Endothelial cell of umbilical vein (primary cell): ENCODE results near the gene DLEU7. TPM values are rescaled to one million over a fixed set of nuclear protein-coding genes. Genes with fewer than 3 reads are reported as not detected.

Experiments used
- BruUV-seq: library from RNA; stranded (reverse); fragments of 400-500 nt; replicated peaks from 2 replicates; lab custom pipeline; 2021; lab: Mats Ljungman, UMichigan
- CTCF ChIA-PET: fragments of 300-600, 350-600 bp; sonication (Branson Sonifier 250); formaldehyde crosslinking; loops from one replicate; lab custom pipeline; 2021; ENCODE audit warnings: antibody characterized with exemption, inconsistent platforms; lab: Charles Lee
- POLR2A ChIA-PET: fragments of 300-600, 350-600 bp; sonication (Branson Sonifier 250); formaldehyde crosslinking; loops from one replicate; lab custom pipeline; 2021; ENCODE audit warnings: antibody characterized with exemption, inconsistent platforms; lab: Charles Lee
- DNase-seq: peaks from one replicate; pipeline ENCODE4 v3.0.0-alpha.2; 2011; ENCODE audit warnings: low read depth, low spot score
- FAIRE-seq: peaks from 2 replicates; lab custom pipeline; 2011; peaks lifted over from hg19 to GRCh38; lab: Jason Lieb, UNC
- H2AFZ ChIP-seq: 2 replicates; pipeline ENCODE4 v1.6.0; 2012; ENCODE audit warnings: low read depth, low read length, control low read depth, inconsistent platforms
- H3K27ac ChIP-seq: 2 replicates; pipeline ENCODE4 v1.5.1; 2011; ENCODE audit warnings: low read depth, mild to moderate bottlenecking, control low read depth, low read length, moderate library complexity; ENCODE audit not compliant: insufficient read depth
- H3K27me3 ChIP-seq, 2 experiments: 2 replicates each; pipeline versions ENCODE4 v1.6.0 to v1.6.1; 2011; ENCODE audit warnings: low read length in 2 of 2, mixed read lengths in 1 of 2; ENCODE audit not compliant: control insufficient read depth in 2 of 2, insufficient read depth in 2 of 2
- H3K36me3 ChIP-seq, 2 experiments: 2 replicates in 1 of 2; 3 replicates in 1 of 2; pipeline ENCODE4 v1.5.1; 2011; ENCODE audit warnings: low read length in 2 of 2, mild to moderate bottlenecking in 1 of 2, moderate library complexity in 1 of 2; ENCODE audit not compliant: control insufficient read depth in 2 of 2, insufficient read depth in 2 of 2; ENCODE audit errors: extremely low read depth in 1 of 2
- H3K4me1 ChIP-seq: 3 replicates; pipeline ENCODE4 v1.5.1; 2011; ENCODE audit warnings: mild to moderate bottlenecking, low read length; ENCODE audit not compliant: control insufficient read depth, insufficient read depth; ENCODE audit errors: extremely low read depth
- H3K4me2 ChIP-seq: 2 replicates; pipeline ENCODE4 v1.6.1; 2011; ENCODE audit warnings: low read length, control low read depth, mixed read lengths; ENCODE audit not compliant: insufficient read depth
- H3K4me3 ChIP-seq, 3 experiments: fragments of 200-600 bp in 1 of 3; sonication (generic), shearing (Covaris generic) in 1 of 3; replicated peaks in 1 of 3; 2 replicates each; pipeline ENCODE4 v1.5.1; 2011 to 2016; ENCODE audit warnings: control low read depth in 3 of 3, low read length in 3 of 3, mild to moderate bottlenecking in 2 of 3, inconsistent platforms in 1 of 3, low read depth in 1 of 3, moderate library complexity in 1 of 3; ENCODE audit not compliant: insufficient read depth in 1 of 3
- H3K79me2 ChIP-seq: 2 replicates; pipeline ENCODE4 v1.6.0; 2012; ENCODE audit warnings: low read length, inconsistent platforms; ENCODE audit not compliant: control insufficient read depth, insufficient read depth
- H3K9ac ChIP-seq: replicated peaks from 2 replicates; pipeline ENCODE3; 2011; ENCODE audit warnings: low read length, control low read depth; ENCODE audit not compliant: insufficient read depth; ENCODE audit errors: extremely low read depth
- H3K9me1 ChIP-seq: replicated peaks from 3 replicates; pipeline ENCODE4 v1.6.0; 2011; ENCODE audit warnings: mild to moderate bottlenecking, low read length; ENCODE audit not compliant: control insufficient read depth, insufficient read depth; ENCODE audit errors: extremely low read depth
- H3K9me3 ChIP-seq: replicated peaks from 2 replicates; pipeline ENCODE4 v1.5.1; 2012; ENCODE audit warnings: low read length, inconsistent platforms; ENCODE audit not compliant: control insufficient read depth, insufficient read depth
- H4K20me1 ChIP-seq: replicated peaks from 2 replicates; pipeline ENCODE3; 2011; ENCODE audit warnings: mild to moderate bottlenecking, low read length; ENCODE audit not compliant: control insufficient read depth, insufficient read depth; ENCODE audit errors: extremely low read depth
- FOS ChIP-seq: IDR thresholded peaks from 2 replicates; pipeline ENCODE4 v1.6.1; 2011; ENCODE audit warnings: mild to moderate bottlenecking, low read length, moderate library complexity, borderline replicate concordance; ENCODE audit not compliant: insufficient read depth
- MYC ChIP-seq: IDR thresholded peaks from one replicate; pipeline ENCODE4 v1.6.1; 2011; ENCODE audit warnings: mild to moderate bottlenecking, low read depth, low read length
- dilution Hi-C: fragments of 300-500 bp; cut with MboI; formaldehyde crosslinking; loops from one replicate; pipeline ENCODE4 v1.15.0; 2019; ENCODE audit warnings: low sequenced_read_pairs; ENCODE audit not compliant: extremely low pct_ligation_motif_present
- intact Hi-C: fragments of 100-400 bp; cut with micrococcal nuclease; formaldehyde crosslinking; loops from one replicate; pipeline ENCODE4 v1.10.0; 2022
- polyA plus RNA-seq, 4 experiments: library from polyadenylated mRNA; depleted of rRNA in 3 of 4; stranded (reverse) in 3 of 4; unstranded in 1 of 4; fragments of >200 nt; gene quantifications; 2 replicates each; pipeline versions ENCODE4 v1.2.1 to v1.2.3, GENCODE V29; 2011 to 2012; ENCODE audit warnings: missing spikeins in 1 of 4
- total RNA-seq: library from RNA; stranded (reverse); gene quantifications from 2 replicates; pipeline ENCODE4 v1.2.3, GENCODE V29; 2021
- TF ChIP-seq, protein P1 (sequence below), 2 donors: IDR thresholded peaks; 1 replicate in 1 of 2; 2 replicates in 1 of 2; pipeline ENCODE4 v1.5.1; 2011; ENCODE audit warnings: low read length in 2 of 2, mild to moderate bottlenecking in 2 of 2, moderate library complexity in 2 of 2, control low read depth in 1 of 2, inconsistent platforms in 1 of 2, low read depth in 1 of 2; ENCODE audit not compliant: insufficient read depth in 1 of 2; ENCODE audit errors: extremely low read depth in 1 of 2

Gene DLEU7
- total and polyA plus RNA-seq, 2 donors (not counting 3 experiments of a cell fraction or from before 2014, with no cell fraction given), result not detected

DNA sequence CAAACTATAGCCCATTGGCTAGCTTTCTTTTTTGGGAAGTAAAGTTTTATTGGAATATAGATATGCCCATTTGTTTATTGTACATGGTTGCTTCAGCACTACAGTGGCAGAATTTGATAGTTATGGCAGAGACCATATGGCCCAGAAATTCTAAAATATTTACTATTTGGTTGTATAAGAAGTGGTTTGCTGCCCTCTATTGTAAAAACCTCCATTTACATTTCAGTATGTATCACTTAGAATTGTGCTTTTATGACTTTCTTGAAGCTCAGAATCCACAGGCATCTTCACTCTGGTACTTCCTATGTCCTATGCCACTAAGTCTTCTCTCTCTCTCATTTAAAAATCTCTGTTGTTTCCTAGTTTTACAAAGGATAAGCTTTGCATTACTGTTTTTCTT, 37.7 kb downstream of the DLEU7 start:
- ChIA-PET CTCF (interaction anchor here (1.0 to 3.6 kb wide), 14 partner anchors 9 to 1136 kb away, joined by 3 to 22 read pairs (median 4); partner anchors contain the start of gene TRIM13), POLR2A (no interaction called here)
- dilution Hi-C loops (no loop called here), intact Hi-C loops (loop anchor here (5.0 kb wide), 1 partner anchor 106 kb away; no protein-coding TSS in a partner anchor)
- Histone ChIP-seq H3K27ac (no peak overlapping the region), H3K79me2 (no peaks in the 10 kb centered on the region), H3K27me3 (peaks cover 0 to 9% of the 10 kb centered on the region in 2 experiments), H3K4me2 (no peak overlapping the region), H4K20me1 (no peaks in the 10 kb centered on the region), H3K9me3 (no peaks in the 10 kb centered on the region), H3K9me1 (no peaks in the 10 kb centered on the region), H3K36me3 (no peaks in the 10 kb centered on the region), H3K4me1 (no peaks in the 10 kb centered on the region), H2AFZ (no peak overlapping the region), H3K4me3 (no peak overlapping the region), H3K9ac (no peak overlapping the region)
- BruUV-seq, result no TSS peak
- no peak for FAIRE-seq
- no peak for DNase-seq
- TF ChIP-seq MYC, result no peak
- TF ChIP-seq, protein P1, sequence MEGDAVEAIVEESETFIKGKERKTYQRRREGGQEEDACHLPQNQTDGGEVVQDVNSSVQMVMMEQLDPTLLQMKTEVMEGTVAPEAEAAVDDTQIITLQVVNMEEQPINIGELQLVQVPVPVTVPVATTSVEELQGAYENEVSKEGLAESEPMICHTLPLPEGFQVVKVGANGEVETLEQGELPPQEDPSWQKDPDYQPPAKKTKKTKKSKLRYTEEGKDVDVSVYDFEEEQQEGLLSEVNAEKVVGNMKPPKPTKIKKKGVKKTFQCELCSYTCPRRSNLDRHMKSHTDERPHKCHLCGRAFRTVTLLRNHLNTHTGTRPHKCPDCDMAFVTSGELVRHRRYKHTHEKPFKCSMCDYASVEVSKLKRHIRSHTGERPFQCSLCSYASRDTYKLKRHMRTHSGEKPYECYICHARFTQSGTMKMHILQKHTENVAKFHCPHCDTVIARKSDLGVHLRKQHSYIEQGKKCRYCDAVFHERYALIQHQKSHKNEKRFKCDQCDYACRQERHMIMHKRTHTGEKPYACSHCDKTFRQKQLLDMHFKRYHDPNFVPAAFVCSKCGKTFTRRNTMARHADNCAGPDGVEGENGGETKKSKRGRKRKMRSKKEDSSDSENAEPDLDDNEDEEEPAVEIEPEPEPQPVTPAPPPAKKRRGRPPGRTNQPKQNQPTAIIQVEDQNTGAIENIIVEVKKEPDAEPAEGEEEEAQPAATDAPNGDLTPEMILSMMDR (IDR thresholded peaks at IDR 0.05; ENCODE audit: extremely low read depth in 1 of 2, insufficient read depth in 1 of 2, low read depth in 1 of 2, low read length in 2 of 2), result peak in 1 of 2 donors; percentile 4

DNA sequence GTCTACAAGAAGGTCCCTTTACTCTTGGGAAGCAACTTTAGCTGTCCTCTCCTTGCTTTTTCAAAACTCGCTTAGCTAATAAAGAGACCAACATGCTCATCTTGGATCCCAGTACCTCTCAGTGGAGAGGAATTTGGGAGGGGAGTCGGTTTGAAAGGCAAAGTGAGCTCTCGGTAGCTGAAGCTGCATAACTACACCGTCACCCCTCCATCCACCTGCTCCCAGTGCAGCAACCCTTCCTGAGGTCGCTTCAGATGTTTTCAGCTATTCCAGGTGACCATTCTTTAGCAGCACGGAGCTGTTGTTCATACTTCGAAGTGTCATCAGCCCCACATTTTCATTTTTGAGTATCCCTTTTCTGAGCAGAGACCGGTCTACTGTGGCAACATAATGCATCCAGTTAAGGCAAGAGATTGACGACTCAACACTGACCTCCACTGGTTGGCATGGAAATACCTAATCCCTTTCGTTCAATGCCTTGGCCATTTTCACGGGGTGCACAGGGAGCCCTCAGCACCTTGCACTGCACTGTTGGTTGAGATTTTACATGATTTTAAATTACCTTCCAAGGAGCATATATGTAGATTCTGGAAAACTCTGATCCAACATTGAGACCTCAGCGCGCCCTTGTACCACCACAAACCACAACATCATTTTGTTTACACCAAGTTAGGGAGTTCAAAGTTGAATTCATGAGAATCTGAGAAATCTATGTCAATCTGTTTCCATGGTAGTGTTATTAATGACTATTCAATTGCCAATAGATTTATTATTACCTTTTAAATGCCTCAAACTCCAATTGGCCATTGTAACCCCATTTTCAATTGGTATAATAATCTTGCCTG, 42.2 kb downstream of the DLEU7 start:
- FAIRE-seq, result peak; percentile 85
- no peak overlapping the region for H3K27ac ChIP-seq
- TF ChIP-seq FOS, result no peak
- TF ChIP-seq, protein P1 (IDR thresholded peaks at IDR 0.05; ENCODE audit: extremely low read depth in 1 of 2, insufficient read depth in 1 of 2, low read depth in 1 of 2, low read length in 2 of 2), result peak; percentile 71 to 72

More for the DNA sequence above, 42.2 kb downstream of the DLEU7 start:
- Histone ChIP-seq H3K4me3 (no peak overlapping the region), H3K4me1 (peaks cover 4% of the 10 kb centered on the region), H3K4me2 (no peak overlapping the region), H3K9me1 (no peaks in the 10 kb centered on the region), H4K20me1 (no peaks in the 10 kb centered on the region), H3K79me2 (no peaks in the 10 kb centered on the region), H3K36me3 (no peaks in the 10 kb centered on the region), H2AFZ (no peak overlapping the region), H3K9me3 (no peaks in the 10 kb centered on the region), H3K9ac (no peak overlapping the region), H3K27me3 (no peaks in the 10 kb centered on the region)
- ChIA-PET POLR2A (no interaction called here), CTCF (interaction anchor here (0.7 to 2.1 kb wide), 28 partner anchors 9 to 827 kb away, joined by 3 to 32 read pairs (median 4); partner anchors contain the start of gene TRIM13)
- dilution Hi-C loops (no loop called here), intact Hi-C loops (loop anchor here (1.0 to 2.0 kb wide), 6 partner anchors 269 to 1133 kb away; partner anchors contain the start of gene TRIM13)
- peak; percentile 75 for DNase-seq
- no TSS peak for BruUV-seq
